Fibroblast of lung (primary cell): ENCODE results near the gene SRI. TPM values are rescaled to one million over a fixed set of nuclear protein-coding genes. Genes with fewer than 3 reads are reported as not detected.

Experiments
- DNase-seq, 2 donors: peaks; one replicate each; pipeline versions ENCODE4 v3.0.0 to v3.0.0-alpha.2; 2010; ENCODE audit warnings: low read depth in 2 of 2
- H2AFZ ChIP-seq: 2 replicates; pipeline ENCODE4 v1.5.1; 2012; ENCODE audit warnings: low read length, control low read depth, inconsistent platforms
- H3K27ac ChIP-seq: 2 replicates; pipeline ENCODE4 v1.5.1; 2011; ENCODE audit warnings: low read length, control low read depth; ENCODE audit not compliant: insufficient read depth
- H3K27me3 ChIP-seq: 2 replicates; pipeline ENCODE4 v1.5.1; 2011; ENCODE audit warnings: mild to moderate bottlenecking, low read length; ENCODE audit not compliant: control insufficient read depth, insufficient read depth
- H3K36me3 ChIP-seq: 2 replicates; pipeline ENCODE4 v1.5.1; 2011; ENCODE audit warnings: low read length; ENCODE audit not compliant: control insufficient read depth, insufficient read depth
- H3K4me1 ChIP-seq: 2 replicates; pipeline ENCODE4 v1.5.1; 2011; ENCODE audit warnings: low read length; ENCODE audit not compliant: control insufficient read depth, insufficient read depth; ENCODE audit errors: extremely low read depth
- H3K4me2 ChIP-seq: 2 replicates; pipeline ENCODE4 v1.5.1; 2011; ENCODE audit warnings: low read length, control low read depth; ENCODE audit not compliant: insufficient read depth; ENCODE audit errors: extremely low read depth
- H3K4me3 ChIP-seq, 4 experiments: fragments of 200-600 bp in 1 of 4; sonication (generic) in 1 of 4; replicated peaks in 1 of 4; 2 replicates each; pipeline ENCODE4 v1.5.1; 2011 to 2016; ENCODE audit warnings: low read length in 4 of 4, low read depth in 3 of 4, mild to moderate bottlenecking in 3 of 4, control low read depth in 2 of 4, inconsistent platforms in 1 of 4, mixed read lengths in 1 of 4; ENCODE audit not compliant: insufficient read depth in 1 of 4; ENCODE audit errors: control extremely low read depth in 1 of 4
- H3K79me2 ChIP-seq: 2 replicates; pipeline ENCODE4 v1.5.1; 2012; ENCODE audit warnings: mild to moderate bottlenecking, low read length, inconsistent platforms; ENCODE audit not compliant: control insufficient read depth, insufficient read depth
- H3K9ac ChIP-seq: 2 replicates; pipeline ENCODE4 v1.5.1; 2011; ENCODE audit warnings: mild to moderate bottlenecking, low read length, control low read depth; ENCODE audit not compliant: insufficient read depth
- H3K9me3 ChIP-seq: 2 replicates; pipeline ENCODE4 v1.5.1; 2012; ENCODE audit warnings: low read depth, low read length; ENCODE audit not compliant: control insufficient read depth, insufficient read depth
- H4K20me1 ChIP-seq: 2 replicates; pipeline ENCODE4 v1.5.1; 2011; ENCODE audit warnings: low read length; ENCODE audit not compliant: control insufficient read depth, insufficient read depth; ENCODE audit errors: extremely low read depth
- CTCF ChIP-seq, 2 donors: IDR thresholded peaks in 1 of 2; conservative IDR thresholded peaks in 1 of 2; 1 replicate in 1 of 2; 2 replicates in 1 of 2; pipeline ENCODE4 v1.5.1; 2011 to 2012; ENCODE audit warnings: low read length in 2 of 2, control low read depth in 1 of 2, inconsistent platforms in 1 of 2, low read depth in 1 of 2, mild to moderate bottlenecking in 1 of 2
- EZH2 ChIP-seq: IDR thresholded peaks from 2 replicates; pipeline ENCODE4 v1.5.1; 2012; ENCODE audit warnings: low read length, control low read depth, mild to moderate bottlenecking; ENCODE audit errors: missing control alignments
- polyA plus RNA-seq, 2 donors: library from polyadenylated mRNA; depleted of rRNA in 1 of 2; stranded (reverse) in 1 of 2; unstranded in 1 of 2; fragments of >200 nt; gene quantifications; 2 replicates each; pipeline ENCODE4 v1.2.1, GENCODE V29; 2011 to 2012; ENCODE audit warnings: missing spikeins in 1 of 2
- total RNA-seq: library from RNA; depleted of rRNA; stranded (reverse); fragments of >200 nt; gene quantifications from 2 replicates; pipeline ENCODE4 v1.2.1, GENCODE V29; 2014

The SRI gene
- total and polyA plus RNA-seq, 2 donors (not counting 1 experiment from before 2014, with no cell fraction given): 75.1 to 204 TPM

GRCh38 chr7:88183051-88183450 lies 36.8 kb downstream of the SRI start:
- H3K9me3 ChIP-seq: no peaks in the 10 kb centered on the region
- no peak for TF ChIP-seq CTCF (conservative IDR thresholded peaks at IDR 0.05 in 1 of 2, IDR thresholded peaks at IDR 0.05 in 1 of 2; ENCODE audit: low read depth in 1 of 2, low read length in 2 of 2)
- TF ChIP-seq EZH2: no peak
- H3K79me2 ChIP-seq: no peaks in the 10 kb centered on the region
- no peaks in the 10 kb centered on the region for H3K4me1 ChIP-seq
- no peak overlapping the region for H3K4me2 ChIP-seq
- no peak overlapping the region for H2AFZ ChIP-seq
- H3K27ac ChIP-seq: no peak overlapping the region
- no peaks in the 10 kb centered on the region for H3K27me3 ChIP-seq
- H3K36me3 ChIP-seq: no peaks in the 10 kb centered on the region
- H3K4me3 ChIP-seq: no peak overlapping the region
- DNase-seq: no peak
- no peaks in the 10 kb centered on the region for H4K20me1 ChIP-seq
- H3K9ac ChIP-seq: no peak overlapping the region

- Histone ChIP-seq H2AFZ (no peak overlapping the region), H3K9me3 (no peaks in the 10 kb centered on the region), H3K4me2 (no peak overlapping the region), H3K4me1 (no peaks in the 10 kb centered on the region), H3K79me2 (no peaks in the 10 kb centered on the region), H3K27me3 (no peaks in the 10 kb centered on the region), H3K4me3 (no peak overlapping the region), H3K36me3 (no peaks in the 10 kb centered on the region), H4K20me1 (no peaks in the 10 kb centered on the region), H3K27ac (no peak overlapping the region), H3K9ac (no peak overlapping the region)
- no peak for DNase-seq
- TF ChIP-seq EZH2: no peak
- no peak for TF ChIP-seq CTCF (conservative IDR thresholded peaks at IDR 0.05 in 1 of 2, IDR thresholded peaks at IDR 0.05 in 1 of 2; ENCODE audit: low read depth in 1 of 2, low read length in 2 of 2)
These were observed 43.6 kb downstream of the SRI start for GRCh38 chr7:88176190-88176589.

DNA sequence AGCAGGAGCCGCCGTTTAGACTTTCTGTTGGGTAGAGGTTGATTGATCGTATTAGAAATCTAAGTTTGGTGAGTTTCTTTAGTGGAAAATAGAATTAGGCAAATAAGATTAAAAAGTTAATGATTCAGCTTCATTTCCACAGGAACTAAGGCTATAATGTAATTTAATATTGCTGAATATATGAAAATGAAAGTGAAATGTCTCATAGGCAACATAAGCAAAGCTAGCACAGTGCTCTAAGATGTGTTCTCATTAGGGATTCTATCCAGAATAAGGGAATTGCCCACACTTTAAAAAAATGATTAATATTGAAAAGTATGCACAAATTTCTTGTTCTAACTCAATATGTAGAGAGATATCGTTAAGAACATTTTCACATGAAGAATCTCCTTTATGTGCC lies 47.0 kb downstream of the SRI start:
- Histone ChIP-seq H4K20me1 (no peaks in the 10 kb centered on the region), H3K27ac (no peak overlapping the region), H3K4me2 (no peak overlapping the region), H3K9ac (no peak overlapping the region), H3K79me2 (no peaks in the 10 kb centered on the region), H2AFZ (no peak overlapping the region), H3K9me3 (no peaks in the 10 kb centered on the region), H3K36me3 (no peaks in the 10 kb centered on the region), H3K4me1 (no peaks in the 10 kb centered on the region), H3K4me3 (no peak overlapping the region), H3K27me3 (no peaks in the 10 kb centered on the region)
- DNase-seq: no peak
- TF ChIP-seq EZH2 (no peak), CTCF (conservative IDR thresholded peaks at IDR 0.05 in 1 of 2, IDR thresholded peaks at IDR 0.05 in 1 of 2; ENCODE audit: low read depth in 1 of 2, low read length in 2 of 2) (no peak)
